Kidney (tissue), 14 donors: ENCODE measurements around the gene PIF1. TPM values are rescaled to one million over a fixed set of nuclear protein-coding genes. Genes with fewer than 3 reads are reported as not detected.
"Not testable (repeated sequence)": the region's sequence is repeated elsewhere in the genome, so short reads cannot be mapped to it uniquely, and the experiment has no call there.

Experiments
- DNase-seq, 5 donors: peaks; one replicate each; pipeline ENCODE4 v3.0.0-alpha.2; 2013 to 2020
- FAIRE-seq: peaks from 2 replicates; lab custom pipeline; 2012; peaks lifted over from hg19 to GRCh38; lab: Jason Lieb, UNC
- H3K27ac ChIP-seq, 2 donors: one replicate each; pipeline ENCODE4 v1.7.0; 2013; ENCODE audit warnings: low read depth in 2 of 2, low read length in 2 of 2, inconsistent platforms in 1 of 2
- H3K27me3 ChIP-seq: one replicate; pipeline ENCODE4 v1.7.1; 2013; ENCODE audit warnings: low read length, inconsistent platforms; ENCODE audit not compliant: control insufficient read depth, insufficient read depth
- H3K36me3 ChIP-seq, 3 donors: one replicate each; pipeline versions ENCODE4 v1.7.0 to v1.7.1; 2013; ENCODE audit warnings: low read length in 3 of 3, control low read depth in 1 of 3, inconsistent platforms in 1 of 3; ENCODE audit not compliant: insufficient read depth in 3 of 3, control insufficient read depth in 2 of 3
- H3K4me1 ChIP-seq, 3 donors: one replicate each; pipeline versions ENCODE4 v1.7.0 to v1.7.1; 2013; ENCODE audit warnings: low read length in 3 of 3, inconsistent platforms in 1 of 3, low read depth in 1 of 3; ENCODE audit not compliant: control insufficient read depth in 2 of 3, insufficient read depth in 2 of 3
- H3K4me3 ChIP-seq, 3 donors: one replicate each; pipeline versions ENCODE4 v1.7.0 to v1.8.1; 2013; ENCODE audit warnings: low read length in 3 of 3, control low read depth in 1 of 3, inconsistent platforms in 1 of 3
- H3K9ac ChIP-seq, 3 donors: one replicate each; pipeline versions ENCODE4 v1.7.0 to v1.7.1; 2013; ENCODE audit warnings: low read length in 3 of 3, control low read depth in 1 of 3, inconsistent platforms in 1 of 3
- H3K9me3 ChIP-seq, 3 donors: one replicate each; pipeline versions ENCODE4 v1.7.0 to v1.7.1; 2013; ENCODE audit warnings: low read length in 3 of 3, control low read depth in 1 of 3, inconsistent platforms in 1 of 3; ENCODE audit not compliant: control insufficient read depth in 2 of 3, insufficient read depth in 1 of 3
- intact Hi-C: fragments of 100-400 bp; cut with DNase I; formaldehyde crosslinking; loops from one replicate; pipeline ENCODE4 v1.11.1; 2022
- polyA plus RNA-seq: library from polyadenylated mRNA; stranded (reverse); fragments of 350-450 nt; fragmentation: Illumina TruSeq; extraction: RNeasy Lipid Tissue Mini Kit (QIAGEN cat#74804); gene quantifications from one replicate; pipeline ENCODE4 v1.2.3, GENCODE V29; 2014; ENCODE audit warnings: low read depth, low replicate concordance; ENCODE audit not compliant: insufficient read depth
- total RNA-seq: library from RNA; stranded (reverse); fragmentation: NEBNext Ultra II Directional; extraction: Animal tissue kit (Norgen Biotek cat#: 25700); gene quantifications from one replicate; pipeline ENCODE4 v1.2.1, GENCODE V29; 2021
- TF ChIP-seq, protein P1 (sequence below): IDR thresholded peaks from 3 replicates; pipeline ENCODE4 v1.5.1; 2012; ENCODE audit warnings: mild to moderate bottlenecking, moderate library complexity, borderline replicate concordance; ENCODE audit not compliant: insufficient read depth; ENCODE audit errors: extremely low read depth
- donor health status: control.
- donor health status: control.
- donor health status: control.
- donor health status: control.
- donor health status: control.
- donor health status: DM: yes; HTN: yes; CAD: no.
- donor health status: Normal renal cell carcinoma (clear cell type).

PIF1 gene
- total and polyA plus RNA-seq, 2 donors from 2014 or later: 0.47 to 2.0 TPM

DNA sequence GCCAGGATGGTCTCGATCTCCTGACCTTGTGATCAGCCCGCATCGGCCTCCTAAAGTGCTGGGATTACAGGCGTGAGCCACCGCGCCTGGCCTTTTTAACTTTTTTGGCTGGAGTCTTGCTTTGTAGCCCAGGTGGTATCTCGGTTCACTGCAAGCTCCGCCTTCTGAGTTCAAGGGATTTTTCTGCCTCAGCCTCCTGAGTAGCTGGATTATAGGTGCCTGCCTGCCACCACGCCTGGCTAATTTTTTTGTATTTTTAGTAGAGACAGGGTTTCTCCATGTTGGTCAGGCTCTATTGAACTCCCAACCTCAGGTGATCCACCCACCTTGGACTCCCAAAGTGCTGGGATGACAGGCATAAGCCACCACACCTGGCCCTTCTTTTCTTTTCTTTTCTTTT, 29.5 kb downstream of the PIF1 start:
- H3K27me3 ChIP-seq, H3K27ac ChIP-seq, H3K36me3 ChIP-seq, FAIRE-seq, intact Hi-C loops, H3K9me3 ChIP-seq, H3K9ac ChIP-seq, H3K4me3 ChIP-seq, H3K4me1 ChIP-seq, DNase-seq: not testable (repeated sequence)

- H3K36me3 ChIP-seq, DNase-seq, H3K27ac ChIP-seq, intact Hi-C loops, H3K4me3 ChIP-seq, H3K27me3 ChIP-seq, H3K9ac ChIP-seq, FAIRE-seq, H3K9me3 ChIP-seq, H3K4me1 ChIP-seq: not testable (repeated sequence)
Observed at GRCh38 chr15:64795299-64795698, 30.1 kb downstream of the PIF1 start.

DNA sequence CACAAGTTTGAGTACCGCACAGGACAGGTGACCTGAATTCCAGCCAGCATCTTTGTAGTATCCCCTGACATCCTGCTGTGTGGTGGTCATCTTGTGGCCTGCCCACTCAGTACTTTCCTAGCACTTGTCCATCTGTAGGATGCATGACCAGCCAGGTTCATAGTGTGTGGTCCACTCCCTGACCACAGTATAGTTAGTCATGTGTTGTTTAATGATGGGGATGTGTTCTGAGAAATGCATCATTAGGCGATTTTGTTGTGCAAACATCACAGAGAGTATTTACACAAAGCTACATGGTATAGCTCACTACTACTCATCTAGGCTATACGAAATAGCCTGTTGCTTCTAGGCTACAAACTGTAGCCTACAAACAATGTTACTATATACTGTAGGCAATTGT, 33.2 kb downstream of the PIF1 start:
- Histone ChIP-seq H3K4me1 (no peaks in the 10 kb centered on the region), H3K27me3 (no peaks in the 10 kb centered on the region), H3K27ac (no peak overlapping the region), H3K9me3 (no peaks in the 10 kb centered on the region), H3K4me3 (no peak overlapping the region), H3K9ac (no peak overlapping the region), H3K36me3 (no peaks in the 10 kb centered on the region)
- DNase-seq (no peak), FAIRE-seq (no peak)
- TF ChIP-seq, protein P1, sequence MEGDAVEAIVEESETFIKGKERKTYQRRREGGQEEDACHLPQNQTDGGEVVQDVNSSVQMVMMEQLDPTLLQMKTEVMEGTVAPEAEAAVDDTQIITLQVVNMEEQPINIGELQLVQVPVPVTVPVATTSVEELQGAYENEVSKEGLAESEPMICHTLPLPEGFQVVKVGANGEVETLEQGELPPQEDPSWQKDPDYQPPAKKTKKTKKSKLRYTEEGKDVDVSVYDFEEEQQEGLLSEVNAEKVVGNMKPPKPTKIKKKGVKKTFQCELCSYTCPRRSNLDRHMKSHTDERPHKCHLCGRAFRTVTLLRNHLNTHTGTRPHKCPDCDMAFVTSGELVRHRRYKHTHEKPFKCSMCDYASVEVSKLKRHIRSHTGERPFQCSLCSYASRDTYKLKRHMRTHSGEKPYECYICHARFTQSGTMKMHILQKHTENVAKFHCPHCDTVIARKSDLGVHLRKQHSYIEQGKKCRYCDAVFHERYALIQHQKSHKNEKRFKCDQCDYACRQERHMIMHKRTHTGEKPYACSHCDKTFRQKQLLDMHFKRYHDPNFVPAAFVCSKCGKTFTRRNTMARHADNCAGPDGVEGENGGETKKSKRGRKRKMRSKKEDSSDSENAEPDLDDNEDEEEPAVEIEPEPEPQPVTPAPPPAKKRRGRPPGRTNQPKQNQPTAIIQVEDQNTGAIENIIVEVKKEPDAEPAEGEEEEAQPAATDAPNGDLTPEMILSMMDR: no peak
- intact Hi-C loops: no loop called here

DNA sequence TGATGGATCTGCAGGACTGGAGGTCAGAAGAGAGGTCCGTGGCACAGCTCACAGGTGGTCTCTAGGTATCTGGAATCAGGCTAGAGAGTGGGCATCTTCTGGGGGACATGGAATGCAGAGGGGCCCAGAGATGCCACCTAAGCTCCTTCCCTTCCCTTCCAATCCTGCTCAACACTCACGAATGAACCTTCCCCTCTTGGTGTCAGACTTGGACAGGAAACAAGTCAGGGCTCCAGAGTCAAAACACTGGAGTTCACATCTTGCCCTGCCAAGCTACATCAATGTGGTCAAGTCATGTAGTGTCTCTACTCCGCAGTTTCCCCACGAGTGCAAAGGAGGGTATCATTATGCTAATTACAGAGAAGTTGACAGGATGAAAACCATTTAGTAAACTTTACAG, 34.0 kb downstream of the PIF1 start:
- Histone ChIP-seq H3K4me3 (no peak overlapping the region), H3K27me3 (no peaks in the 10 kb centered on the region), H3K9ac (no peak overlapping the region), H3K36me3 (no peaks in the 10 kb centered on the region), H3K9me3 (no peaks in the 10 kb centered on the region), H3K27ac (no peak overlapping the region), H3K4me1 (no peaks in the 10 kb centered on the region)
- intact Hi-C loops: no loop called here
- DNase-seq: no peak
- no peak for FAIRE-seq
- TF ChIP-seq, protein P1: no peak

DNA sequence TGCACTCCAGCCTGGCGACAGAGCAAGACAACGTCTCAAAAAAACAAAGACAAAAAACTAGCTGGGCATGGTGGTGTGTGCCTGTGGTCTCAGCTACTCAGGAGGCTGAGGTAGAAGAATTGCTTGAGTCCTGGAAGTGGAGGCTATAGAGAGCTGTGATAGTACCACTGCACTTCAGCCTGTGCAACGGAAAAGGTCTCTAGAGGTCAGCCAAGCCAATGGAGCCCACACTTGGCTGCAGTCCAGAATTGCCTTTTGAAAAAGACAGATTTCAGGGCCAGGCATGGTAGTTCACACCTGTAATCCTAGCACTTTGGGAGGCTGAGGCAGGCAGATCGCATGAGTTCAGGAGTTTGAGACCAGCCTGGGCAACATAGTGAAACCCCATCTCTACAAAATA, 41.7 kb downstream of the PIF1 start:
- intact Hi-C loops: no loop called here
- no peak for FAIRE-seq
- H3K4me3 ChIP-seq: no peak overlapping the region
- peaks cover 0 to 11% (median 7%) of the 10 kb centered on the region in 3 donors for H3K4me1 ChIP-seq
- TF ChIP-seq, protein P1: no peak
- H3K27ac ChIP-seq: no peak overlapping the region
- no peaks in the 10 kb centered on the region for H3K9me3 ChIP-seq
- no peaks in the 10 kb centered on the region for H3K27me3 ChIP-seq
- no peak overlapping the region for H3K9ac ChIP-seq
- DNase-seq: no peak
- no peaks in the 10 kb centered on the region for H3K36me3 ChIP-seq
